Caco-2 (cell line): Measurements from ENCODE around the gene NTNG1. TPM values are rescaled to one million over a fixed set of nuclear protein-coding genes. Genes with fewer than 3 reads are reported as not detected.

Experiments
- BruUV-seq: library from RNA; stranded (reverse); fragments of 400-500 nt; replicated peaks from 2 replicates; lab custom pipeline; 2021; lab: Mats Ljungman, UMichigan
- CTCF ChIA-PET: fragments of 300-600 bp; sonication (Branson Sonifier 250); formaldehyde crosslinking; loops from one replicate; lab custom pipeline; 2022; ENCODE audit warnings: antibody characterized with exemption; lab: Charles Lee
- POLR2A ChIA-PET: fragments of 300-600 bp; sonication (Branson Sonifier 250); formaldehyde crosslinking; loops from one replicate; lab custom pipeline; 2022; ENCODE audit warnings: antibody characterized with exemption; lab: Charles Lee
- DNase-seq, 2 experiments: peaks; one replicate each; pipeline versions ENCODE4 v3.0.0 to v3.0.0-alpha.2; 2020 to 2022
- H3K27me3 ChIP-seq: replicated peaks from 2 replicates; pipeline ENCODE4 v1.6.0; 2011; ENCODE audit warnings: low read length; ENCODE audit not compliant: control insufficient read depth, insufficient read depth
- H3K36me3 ChIP-seq: 2 replicates; pipeline ENCODE4 v1.5.1; 2011; ENCODE audit warnings: low read length; ENCODE audit not compliant: control insufficient read depth, insufficient read depth
- H3K4me1 ChIP-seq: fragments of 250-450 bp; sonication (Bioruptor Pico); 2 replicates; pipeline ENCODE4 v1.5.1; 2020; ENCODE audit warnings: mild to moderate bottlenecking
- H3K4me3 ChIP-seq: 2 replicates; pipeline ENCODE4 v1.5.1; 2011; ENCODE audit warnings: low read depth, mild to moderate bottlenecking, control low read depth, low read length
- H3K9me3 ChIP-seq: fragments of 250-450 bp; sonication (Bioruptor Pico); 2 replicates; pipeline ENCODE4 v1.5.1; 2020; ENCODE audit warnings: mild to moderate bottlenecking, moderate library complexity
- H3K27ac Mint-ChIP-seq: one replicate; pipeline ENCODE4 v1.8.0; 2022; ENCODE audit warnings: mixed read lengths; ENCODE audit not compliant: unreplicated experiment
- H3K27me3 Mint-ChIP-seq: one replicate; pipeline ENCODE4 v1.8.0; 2022; ENCODE audit warnings: mixed read lengths; ENCODE audit not compliant: insufficient read depth, unreplicated experiment
- H3K36me3 Mint-ChIP-seq: one replicate; pipeline ENCODE4 v1.8.0; 2022; ENCODE audit warnings: mild to moderate bottlenecking, mixed read lengths; ENCODE audit not compliant: insufficient read depth, unreplicated experiment
- H3K4me1 Mint-ChIP-seq: one replicate; pipeline ENCODE4 v1.8.0; 2022; ENCODE audit warnings: low read depth, mixed read lengths; ENCODE audit not compliant: unreplicated experiment
- H3K4me3 Mint-ChIP-seq: one replicate; pipeline ENCODE4 v1.8.0; 2022; ENCODE audit warnings: mild to moderate bottlenecking, moderate library complexity, mixed read lengths; ENCODE audit not compliant: unreplicated experiment
- H3K9me3 Mint-ChIP-seq: one replicate; pipeline ENCODE4 v1.8.0; 2022; ENCODE audit warnings: mixed read lengths; ENCODE audit not compliant: unreplicated experiment
- intact Hi-C: fragments of 100-400 bp; cut with micrococcal nuclease; formaldehyde crosslinking; loops from one replicate; pipeline ENCODE4 v1.10.0; 2022; ENCODE audit not compliant: unreplicated experiment
- total RNA-seq: library from RNA; stranded (reverse); gene quantifications from 2 replicates; pipeline ENCODE4 v1.2.3, GENCODE V29; 2022
- TF ChIP-seq, protein P1 (sequence below), 2 experiments: fragments of 200-600 bp in 1 of 2; IDR thresholded peaks; 1 replicate in 1 of 2; 2 replicates in 1 of 2; pipeline versions ENCODE4 v1.5.1 to v1.8.0; 2011 to 2022; ENCODE audit warnings: antibody characterized with exemption in 1 of 2, control low read depth in 1 of 2, inconsistent platforms in 1 of 2, low read depth in 1 of 2, low read length in 1 of 2, mild to moderate bottlenecking in 1 of 2, moderate library complexity in 1 of 2; ENCODE audit not compliant: insufficient read depth in 1 of 2, severe bottlenecking in 1 of 2, unreplicated experiment in 1 of 2

Gene NTNG1
- total RNA-seq, 1 experiment from 2014 or later: not detected

DNA sequence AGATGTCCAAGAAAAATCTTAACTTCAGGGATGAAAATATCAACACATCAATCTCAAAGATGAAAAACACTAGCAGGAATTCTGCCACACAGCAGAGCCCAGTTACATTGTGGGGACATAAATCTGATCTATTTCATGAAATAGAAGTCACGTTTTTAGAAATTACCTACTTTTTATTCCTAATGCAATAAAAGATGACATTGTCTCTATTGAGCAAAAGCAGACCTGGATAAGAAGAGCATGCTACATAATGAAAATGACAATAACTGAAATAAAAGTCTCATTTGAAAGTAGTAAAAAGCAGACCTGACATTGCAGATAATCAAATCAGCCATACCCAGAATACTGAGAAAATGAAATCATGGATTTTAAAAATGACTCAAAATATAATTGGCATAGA, 156.8 kb downstream of the NTNG1 start:
- ChIA-PET POLR2A (no interaction called here), CTCF (no interaction called here)
- intact Hi-C loops: no loop called here
- no peaks in the 10 kb centered on the region for H3K4me1 Mint-ChIP-seq
- no peaks in the 10 kb centered on the region for H3K36me3 Mint-ChIP-seq
- H3K27ac Mint-ChIP-seq: no peak overlapping the region
- no peaks in the 10 kb centered on the region for H3K9me3 ChIP-seq
- H3K4me3 ChIP-seq: no peak overlapping the region
- no peaks in the 10 kb centered on the region for H3K4me1 ChIP-seq
- no peak for DNase-seq
- H3K4me3 Mint-ChIP-seq: no peak overlapping the region
- H3K27me3 ChIP-seq: no peaks in the 10 kb centered on the region
- BruUV-seq: no TSS peak
- H3K27me3 Mint-ChIP-seq: peaks cover 2% of the 10 kb centered on the region
- H3K36me3 ChIP-seq: no peaks in the 10 kb centered on the region
- H3K9me3 Mint-ChIP-seq: no peaks in the 10 kb centered on the region
- TF ChIP-seq, protein P1, sequence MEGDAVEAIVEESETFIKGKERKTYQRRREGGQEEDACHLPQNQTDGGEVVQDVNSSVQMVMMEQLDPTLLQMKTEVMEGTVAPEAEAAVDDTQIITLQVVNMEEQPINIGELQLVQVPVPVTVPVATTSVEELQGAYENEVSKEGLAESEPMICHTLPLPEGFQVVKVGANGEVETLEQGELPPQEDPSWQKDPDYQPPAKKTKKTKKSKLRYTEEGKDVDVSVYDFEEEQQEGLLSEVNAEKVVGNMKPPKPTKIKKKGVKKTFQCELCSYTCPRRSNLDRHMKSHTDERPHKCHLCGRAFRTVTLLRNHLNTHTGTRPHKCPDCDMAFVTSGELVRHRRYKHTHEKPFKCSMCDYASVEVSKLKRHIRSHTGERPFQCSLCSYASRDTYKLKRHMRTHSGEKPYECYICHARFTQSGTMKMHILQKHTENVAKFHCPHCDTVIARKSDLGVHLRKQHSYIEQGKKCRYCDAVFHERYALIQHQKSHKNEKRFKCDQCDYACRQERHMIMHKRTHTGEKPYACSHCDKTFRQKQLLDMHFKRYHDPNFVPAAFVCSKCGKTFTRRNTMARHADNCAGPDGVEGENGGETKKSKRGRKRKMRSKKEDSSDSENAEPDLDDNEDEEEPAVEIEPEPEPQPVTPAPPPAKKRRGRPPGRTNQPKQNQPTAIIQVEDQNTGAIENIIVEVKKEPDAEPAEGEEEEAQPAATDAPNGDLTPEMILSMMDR (IDR thresholded peaks at IDR 0.05; ENCODE audit: insufficient read depth in 1 of 2, low read depth in 1 of 2, low read length in 1 of 2, severe bottlenecking in 1 of 2, unreplicated experiment in 1 of 2): no peak

DNA sequence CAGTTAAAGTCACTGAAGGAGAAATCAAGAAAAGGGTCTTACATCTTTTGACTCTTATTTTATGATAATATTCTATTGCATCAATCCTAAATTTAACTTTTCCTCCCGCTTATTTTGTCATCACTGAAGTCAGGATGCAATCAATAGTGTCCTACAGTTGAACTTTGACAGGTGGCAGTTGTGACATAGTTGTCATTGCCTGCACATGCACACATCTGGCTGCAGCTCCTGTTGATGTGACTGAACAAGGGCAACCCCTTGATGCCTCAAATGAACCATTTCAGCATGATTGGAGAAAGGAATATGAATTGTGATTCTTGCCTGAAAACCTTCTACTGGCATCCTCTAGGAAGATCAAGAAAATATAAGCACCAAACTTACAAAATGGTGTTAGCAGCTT, 157.7 kb downstream of the NTNG1 start:
- Histone ChIP-seq H3K9me3 (no peaks in the 10 kb centered on the region), H3K4me3 (no peak overlapping the region), H3K27me3 (no peaks in the 10 kb centered on the region), H3K36me3 (no peaks in the 10 kb centered on the region), H3K4me1 (no peaks in the 10 kb centered on the region)
- Mint-ChIP-seq H3K27ac (no peak overlapping the region), H3K27me3 (peaks cover 2% of the 10 kb centered on the region), H3K4me3 (no peak overlapping the region), H3K4me1 (no peaks in the 10 kb centered on the region), H3K36me3 (no peaks in the 10 kb centered on the region), H3K9me3 (no peaks in the 10 kb centered on the region)
- BruUV-seq: no TSS peak
- TF ChIP-seq, protein P1 (IDR thresholded peaks at IDR 0.05; ENCODE audit: insufficient read depth in 1 of 2, low read depth in 1 of 2, low read length in 1 of 2, severe bottlenecking in 1 of 2, unreplicated experiment in 1 of 2): no peak
- ChIA-PET CTCF (no interaction called here), POLR2A (no interaction called here)
- intact Hi-C loops: no loop called here
- DNase-seq: no peak

DNA sequence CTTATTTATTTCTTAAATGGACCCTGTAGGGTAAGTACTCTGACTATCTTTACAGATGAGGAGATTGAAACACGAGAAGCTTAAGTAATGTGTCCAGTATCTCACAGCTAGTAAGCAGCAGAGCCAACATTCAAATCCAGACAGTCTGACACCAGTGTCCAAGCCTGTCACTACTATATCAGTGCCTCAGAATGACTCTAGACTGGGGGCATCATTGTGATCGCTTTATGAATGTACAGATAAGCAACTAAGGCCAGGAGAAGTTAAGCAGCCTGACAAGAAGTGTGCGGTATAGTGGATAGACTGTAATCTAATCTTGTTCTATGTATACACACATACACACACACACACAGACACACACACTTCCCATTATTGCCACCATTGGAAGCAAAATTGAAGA, 158.7 kb downstream of the NTNG1 start:
- Histone ChIP-seq H3K9me3 (no peaks in the 10 kb centered on the region), H3K36me3 (no peaks in the 10 kb centered on the region), H3K4me3 (no peak overlapping the region), H3K27me3 (no peaks in the 10 kb centered on the region), H3K4me1 (no peaks in the 10 kb centered on the region)
- Mint-ChIP-seq H3K4me3 (no peak overlapping the region), H3K36me3 (no peaks in the 10 kb centered on the region), H3K4me1 (no peaks in the 10 kb centered on the region), H3K27me3 (peaks cover 2% of the 10 kb centered on the region), H3K27ac (no peak overlapping the region), H3K9me3 (no peaks in the 10 kb centered on the region)
- TF ChIP-seq, protein P1 (IDR thresholded peaks at IDR 0.05; ENCODE audit: insufficient read depth in 1 of 2, low read depth in 1 of 2, low read length in 1 of 2, severe bottlenecking in 1 of 2, unreplicated experiment in 1 of 2): no peak
- CTCF ChIA-PET: no interaction called here
- no TSS peak for BruUV-seq
- no peak for DNase-seq
- intact Hi-C loops: no loop called here
- POLR2A ChIA-PET: no interaction called here
